Parathyroid adenoma (tissue), 2 donors: ENCODE data around the gene ZNF541.
A peak's percentile ranks its signal among the peaks of the same experiment; 100 is the strongest.

Experiments
- H2AFZ ChIP-seq: fragments of 300-600 bp; sonication (generic); one replicate; pipeline ENCODE4 v1.7.0; 2017; ENCODE audit warnings: antibody characterized with exemption, mild to moderate bottlenecking
- H3K27ac ChIP-seq: fragments of 300-600 bp; sonication (generic); one replicate; pipeline ENCODE4 v1.7.0; 2017
- H3K27me3 ChIP-seq: fragments of 300-600 bp; sonication (generic); one replicate; pipeline ENCODE4 v1.7.0; 2017; ENCODE audit warnings: low read length; ENCODE audit not compliant: control insufficient read depth, insufficient read depth
- H3K36me3 ChIP-seq: fragments of 300-600 bp; sonication (generic); one replicate; pipeline ENCODE4 v1.7.0; 2017; ENCODE audit warnings: low read length; ENCODE audit not compliant: control insufficient read depth, insufficient read depth
- H3K4me1 ChIP-seq: fragments of 300-600 bp; sonication (generic); one replicate; pipeline ENCODE4 v1.7.0; 2017; ENCODE audit warnings: control low read depth
- H3K4me2 ChIP-seq: fragments of 300-600 bp; sonication (generic); one replicate; pipeline ENCODE4 v1.7.0; 2017; ENCODE audit warnings: low read length
- H3K4me3 ChIP-seq: fragments of 300-600 bp; sonication (generic); one replicate; pipeline ENCODE4 v1.7.0; 2017; ENCODE audit warnings: low read depth, low read length
- H3K79me2 ChIP-seq: fragments of 300-600 bp; sonication (generic); one replicate; pipeline ENCODE4 v1.7.0; 2017; ENCODE audit warnings: control low read depth
- H3K9ac ChIP-seq: fragments of 300-600 bp; sonication (generic); one replicate; pipeline ENCODE4 v1.7.0; 2017; ENCODE audit warnings: mild to moderate bottlenecking
- H3K9me3 ChIP-seq: fragments of 300-600 bp; sonication (generic); one replicate; pipeline ENCODE4 v1.7.0; 2017; ENCODE audit warnings: low read length; ENCODE audit not compliant: control insufficient read depth
- CTCF ChIP-seq: fragments of 300-600 bp; sonication (generic); IDR thresholded peaks from one replicate; pipeline ENCODE4 v1.7.0; 2017; ENCODE audit warnings: antibody characterized with exemption, mild to moderate bottlenecking
- donor health status: primary hyperparathyroidism.

ZNF541 gene

GRCh38 chr19:47544476-47544875 lies 28.5 kb downstream of the ZNF541 start:
- H3K27ac ChIP-seq, result no peak overlapping the region
- H3K36me3 ChIP-seq, result no peaks in the 10 kb centered on the region
- no peak overlapping the region for H3K4me3 ChIP-seq
- no peaks in the 10 kb centered on the region for H3K79me2 ChIP-seq
- H3K27me3 ChIP-seq, result no peaks in the 10 kb centered on the region
- no peaks in the 10 kb centered on the region for H3K4me1 ChIP-seq
- H3K4me2 ChIP-seq, result no peak overlapping the region
- TF ChIP-seq CTCF, result no peak
- no peak overlapping the region for H3K9ac ChIP-seq
- no peaks in the 10 kb centered on the region for H3K9me3 ChIP-seq
- H2AFZ ChIP-seq, result no peak overlapping the region

GRCh38 chr19:47544075-47544474 lies 28.9 kb downstream of the ZNF541 start:
- H2AFZ ChIP-seq, result no peak overlapping the region
- H3K9ac ChIP-seq, result no peak overlapping the region
- no peaks in the 10 kb centered on the region for H3K9me3 ChIP-seq
- H3K79me2 ChIP-seq, result no peaks in the 10 kb centered on the region
- no peaks in the 10 kb centered on the region for H3K27me3 ChIP-seq
- H3K4me1 ChIP-seq, result no peaks in the 10 kb centered on the region
- H3K4me3 ChIP-seq, result no peak overlapping the region
- no peak overlapping the region for H3K4me2 ChIP-seq
- TF ChIP-seq CTCF, result no peak
- H3K27ac ChIP-seq, result no peak overlapping the region
- H3K36me3 ChIP-seq, result no peaks in the 10 kb centered on the region

GRCh38 chr19:47542030-47542475 lies 30.9 kb downstream of the ZNF541 start:
- Histone ChIP-seq H2AFZ (no peak overlapping the region), H3K4me2 (no peak overlapping the region), H3K4me3 (no peak overlapping the region), H3K9ac (no peak overlapping the region), H3K79me2 (no peaks in the 10 kb centered on the region), H3K27ac (no peak overlapping the region), H3K27me3 (no peaks in the 10 kb centered on the region), H3K36me3 (no peaks in the 10 kb centered on the region), H3K4me1 (no peaks in the 10 kb centered on the region), H3K9me3 (no peaks in the 10 kb centered on the region)
- TF ChIP-seq CTCF, result no peak

- Histone ChIP-seq H3K27ac (no peak overlapping the region), H3K36me3 (no peaks in the 10 kb centered on the region), H3K27me3 (no peaks in the 10 kb centered on the region), H3K9me3 (no peaks in the 10 kb centered on the region), H3K79me2 (no peaks in the 10 kb centered on the region), H3K4me3 (no peak overlapping the region), H3K4me2 (no peak overlapping the region), H3K9ac (no peak overlapping the region), H3K4me1 (no peaks in the 10 kb centered on the region), H2AFZ (no peak overlapping the region)
- no peak for TF ChIP-seq CTCF
Observed at GRCh38 chr19:47541518-47541917, 31.4 kb downstream of the ZNF541 start.

- no peak overlapping the region for H3K9ac ChIP-seq
- no peak overlapping the region for H3K4me2 ChIP-seq
- H3K36me3 ChIP-seq, result no peaks in the 10 kb centered on the region
- TF ChIP-seq CTCF, result peak; percentile 36
- H3K4me1 ChIP-seq, result no peaks in the 10 kb centered on the region
- H3K9me3 ChIP-seq, result no peaks in the 10 kb centered on the region
- no peak overlapping the region for H3K27ac ChIP-seq
- no peaks in the 10 kb centered on the region for H3K79me2 ChIP-seq
- no peak overlapping the region for H3K4me3 ChIP-seq
- peak overlapping the region; percentile 14 for H2AFZ ChIP-seq
- no peaks in the 10 kb centered on the region for H3K27me3 ChIP-seq
Observed at GRCh38 chr19:47540748-47541147, 32.2 kb downstream of the ZNF541 start.
